SJCRH30 (cell line): Measurements from ENCODE around the gene CLDN5. TPM values are rescaled to one million over a fixed set of nuclear protein-coding genes. Genes with fewer than 3 reads are reported as not detected.
"Not testable (repeated sequence)": the region's sequence is repeated elsewhere in the genome, so short reads cannot be mapped to it uniquely, and the experiment has no call there.

ENCODE experiments used
- DNase-seq, 2 experiments: peaks; one replicate each; pipeline ENCODE4 v3.0.0-alpha.2; 2015 to 2020
- H3K27ac ChIP-seq: fragments of 250-450 bp; sonication (Bioruptor Pico); 2 replicates; pipeline ENCODE4 v1.5.1; 2020; ENCODE audit warnings: mild to moderate bottlenecking, moderate library complexity
- H3K27me3 ChIP-seq: fragments of 250-450 bp; sonication (Bioruptor Pico); 2 replicates; pipeline ENCODE4 v1.5.1; 2020; ENCODE audit warnings: mild to moderate bottlenecking, moderate library complexity
- H3K36me3 ChIP-seq: fragments of 250-450 bp; sonication (Bioruptor Pico); 2 replicates; pipeline ENCODE4 v1.5.1; 2020; ENCODE audit warnings: mild to moderate bottlenecking, moderate library complexity
- H3K4me1 ChIP-seq: fragments of 250-450 bp; sonication (Bioruptor Pico); 2 replicates; pipeline ENCODE4 v1.5.1; 2020; ENCODE audit warnings: mild to moderate bottlenecking, moderate library complexity
- H3K4me3 ChIP-seq: fragments of 250-450 bp; sonication (Bioruptor Pico); 2 replicates; pipeline ENCODE4 v1.5.1; 2020; ENCODE audit warnings: mild to moderate bottlenecking, moderate library complexity
- H3K9me3 ChIP-seq: fragments of 250-450 bp; sonication (Bioruptor Pico); replicated peaks from 2 replicates; pipeline ENCODE4 v1.5.1; 2020; ENCODE audit warnings: mild to moderate bottlenecking, moderate library complexity
- total RNA-seq: library from RNA; depleted of rRNA; stranded (reverse); fragments of >200 nt; shearing (Covaris generic); gene quantifications from 2 replicates; pipeline ENCODE4 v1.2.3, GENCODE V29; 2014

Gene CLDN5
- total RNA-seq, 1 experiment from 2014 or later = 0.04 TPM

DNA sequence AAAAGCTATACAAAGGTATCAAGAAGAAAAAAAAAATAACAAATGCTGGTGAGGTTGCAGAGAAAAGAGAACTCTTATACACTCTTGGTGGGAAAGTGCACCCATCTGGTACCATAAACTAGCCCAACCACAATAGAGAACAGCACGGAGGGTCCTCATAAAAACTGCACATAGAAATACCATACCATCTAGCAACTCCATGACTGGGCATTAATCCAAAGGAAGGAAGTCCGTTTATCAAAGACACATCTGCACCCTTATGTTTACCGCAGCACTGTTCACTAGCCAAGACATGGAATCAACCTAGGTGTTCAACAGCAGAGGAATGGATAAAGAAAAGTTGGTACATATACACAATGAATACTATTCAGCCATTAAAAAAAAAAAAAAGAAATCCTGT is 10.8 kb upstream of the CLDN5 start:
- no peaks in the 10 kb centered on the region for H3K4me1 ChIP-seq
- H3K36me3 ChIP-seq = no peaks in the 10 kb centered on the region
- H3K27ac ChIP-seq = no peak overlapping the region
- H3K27me3 ChIP-seq = no peaks in the 10 kb centered on the region
- DNase-seq = no peak
- H3K4me3 ChIP-seq = no peak overlapping the region
- no peaks in the 10 kb centered on the region for H3K9me3 ChIP-seq

DNA sequence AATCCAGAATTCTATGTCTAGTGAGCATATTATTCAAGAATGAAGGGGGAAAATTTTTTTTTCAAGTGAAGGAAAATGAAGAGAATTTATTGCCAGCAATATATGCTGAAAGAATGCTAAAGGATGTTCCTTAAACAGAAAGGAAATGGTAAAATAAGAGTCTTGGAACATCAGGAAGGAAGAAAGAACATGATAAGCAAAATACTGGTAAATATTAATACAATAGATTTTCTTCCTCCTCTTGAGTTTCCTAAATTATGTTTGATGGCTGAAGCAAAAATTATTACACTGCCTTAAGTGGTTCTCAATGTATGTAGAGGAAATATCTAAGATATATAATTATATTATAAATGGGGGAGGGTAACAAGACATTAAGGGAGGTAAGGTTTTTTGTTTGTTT is 9.6 kb upstream of the CLDN5 start:
- Histone ChIP-seq H3K4me3 (no peak overlapping the region), H3K27ac (no peak overlapping the region), H3K27me3 (no peaks in the 10 kb centered on the region), H3K4me1 (peaks cover 3% of the 10 kb centered on the region; the same call in 1 of the 2 replicates), H3K9me3 (no peaks in the 10 kb centered on the region), H3K36me3 (no peaks in the 10 kb centered on the region)
- no peak for DNase-seq

DNA sequence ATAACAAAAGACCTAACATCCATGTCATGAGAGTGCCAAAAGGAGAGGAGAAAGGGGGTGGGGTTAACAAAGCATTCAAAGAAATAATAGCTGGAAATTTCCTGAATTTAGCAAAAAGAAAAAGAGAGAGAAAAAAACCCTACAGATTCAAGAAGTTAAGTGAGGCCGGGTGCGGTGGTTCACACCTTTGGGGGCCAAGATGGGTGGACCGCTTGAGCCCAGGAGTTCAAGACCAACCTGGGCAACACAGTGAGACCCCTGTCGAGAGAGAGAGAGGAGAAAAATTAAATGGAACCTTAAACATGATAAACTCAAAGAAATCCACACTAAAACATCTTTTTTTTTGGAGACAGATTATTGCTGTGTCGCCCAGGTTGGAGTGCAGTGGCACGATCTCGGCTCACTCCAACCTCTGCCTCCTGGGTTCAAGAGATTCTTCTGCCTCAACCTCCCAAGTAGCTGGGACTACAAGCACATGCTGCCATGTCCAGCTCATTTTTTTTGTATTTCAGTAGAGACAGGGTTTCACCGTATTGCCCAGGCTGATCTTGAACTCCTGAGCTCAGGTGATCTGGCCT is 8.9 kb upstream of the CLDN5 start:
- Histone ChIP-seq H3K36me3 (no peaks in the 10 kb centered on the region), H3K4me1 (peaks cover 11% of the 10 kb centered on the region), H3K4me3 (no peak overlapping the region), H3K9me3 (no peaks in the 10 kb centered on the region), H3K27ac (no peak overlapping the region), H3K27me3 (no peaks in the 10 kb centered on the region)
- DNase-seq = no peak

GRCh38 chr22:19531327-19531726 is 7.1 kb upstream of the CLDN5 start:
- not testable (repeated sequence) for H3K36me3 ChIP-seq, H3K4me3 ChIP-seq, H3K9me3 ChIP-seq, DNase-seq, H3K27me3 ChIP-seq, H3K27ac ChIP-seq
- H3K4me1 ChIP-seq = peaks cover 29% of the 10 kb centered on the region

DNA sequence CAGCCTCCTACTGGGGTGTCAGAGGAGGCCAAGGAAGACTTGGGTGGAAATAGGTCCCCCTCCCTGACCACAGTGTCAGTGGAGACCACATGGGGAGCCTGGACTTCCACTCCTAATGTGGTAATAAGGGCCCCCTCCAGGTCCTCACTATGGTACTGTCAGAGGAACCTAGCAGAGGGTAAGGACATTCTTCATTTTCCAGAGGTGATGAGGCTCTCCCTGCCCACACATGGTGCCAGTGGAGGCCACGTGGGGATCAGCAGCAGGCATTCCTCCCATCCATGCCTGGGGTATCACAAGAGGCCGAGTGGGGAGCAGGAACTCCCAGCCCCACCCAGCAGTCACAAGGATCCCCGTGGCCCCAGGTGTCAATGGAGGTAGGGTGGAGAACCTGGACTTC is 6.5 kb upstream of the CLDN5 start:
- no peak for DNase-seq
- no peak overlapping the region for H3K4me3 ChIP-seq
- H3K27me3 ChIP-seq = no peaks in the 10 kb centered on the region

DNA sequence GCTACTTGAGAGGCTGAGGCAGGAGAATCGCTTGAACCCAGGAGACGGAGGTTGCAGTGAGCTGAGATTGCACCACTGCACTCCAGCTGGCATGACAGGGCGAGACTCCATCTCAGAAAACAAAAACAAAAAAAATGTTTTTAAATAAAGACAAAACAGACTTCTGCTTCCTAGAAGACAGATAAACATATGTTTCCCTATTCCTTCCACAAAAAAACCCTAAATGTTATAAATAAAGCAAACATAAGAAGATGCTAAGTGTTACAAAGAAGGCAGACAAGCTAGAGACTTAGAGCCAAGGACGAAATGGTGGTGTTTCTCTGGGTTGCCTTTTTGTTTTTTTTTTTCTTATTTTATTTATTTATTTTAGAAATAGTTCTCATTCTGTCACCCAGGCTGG is 5.6 kb upstream of the CLDN5 start:
- DNase-seq = no peak
- no peaks in the 10 kb centered on the region for H3K9me3 ChIP-seq
- no peak overlapping the region for H3K4me3 ChIP-seq
- no peaks in the 10 kb centered on the region for H3K27me3 ChIP-seq
- peaks cover 35% of the 10 kb centered on the region for H3K4me1 ChIP-seq
- no peaks in the 10 kb centered on the region for H3K36me3 ChIP-seq
- H3K27ac ChIP-seq = no peak overlapping the region

More for the DNA sequence above, 6.5 kb upstream of the CLDN5 start:
- H3K4me1 ChIP-seq = peaks cover 35% of the 10 kb centered on the region
- no peaks in the 10 kb centered on the region for H3K9me3 ChIP-seq
- no peak overlapping the region for H3K27ac ChIP-seq
- no peaks in the 10 kb centered on the region for H3K36me3 ChIP-seq

DNA sequence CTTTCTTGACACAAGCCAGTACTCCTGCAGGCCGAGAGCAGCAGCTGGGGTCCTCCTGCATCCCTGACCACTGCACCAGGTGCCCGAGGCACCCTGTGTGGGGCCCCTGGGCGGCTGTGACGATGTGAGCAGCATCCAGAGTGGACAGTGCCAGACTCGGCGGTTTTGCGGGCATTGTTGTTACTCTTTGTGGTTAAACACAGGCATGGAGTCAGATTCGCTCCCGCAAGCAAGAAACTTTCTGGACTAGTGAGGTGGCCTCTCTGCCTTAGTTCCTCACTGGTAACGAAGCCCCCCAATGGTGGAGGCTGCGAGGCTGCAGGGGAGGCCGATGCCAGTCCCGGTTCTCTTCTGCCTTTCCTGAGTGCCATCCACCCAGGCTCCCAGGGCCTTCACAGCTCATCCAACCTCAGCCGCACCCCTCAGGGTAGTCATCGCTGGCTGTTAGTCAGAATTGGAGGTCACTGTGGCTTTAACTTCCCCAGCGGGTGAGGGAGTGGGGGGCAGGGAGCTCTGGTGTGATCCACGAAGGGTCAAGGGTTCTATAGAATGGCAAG is 3.7 kb upstream of the CLDN5 start:
- H3K9me3 ChIP-seq = no peaks in the 10 kb centered on the region
- H3K36me3 ChIP-seq = no peaks in the 10 kb centered on the region
- peak overlapping the region; percentile 3; the same call in 1 of the 2 replicates for H3K4me3 ChIP-seq
- H3K27me3 ChIP-seq = no peaks in the 10 kb centered on the region
- DNase-seq = peak; percentile 86
- peaks cover 35% of the 10 kb centered on the region for H3K4me1 ChIP-seq
- H3K27ac ChIP-seq = peak overlapping the region; percentile 73

DNA sequence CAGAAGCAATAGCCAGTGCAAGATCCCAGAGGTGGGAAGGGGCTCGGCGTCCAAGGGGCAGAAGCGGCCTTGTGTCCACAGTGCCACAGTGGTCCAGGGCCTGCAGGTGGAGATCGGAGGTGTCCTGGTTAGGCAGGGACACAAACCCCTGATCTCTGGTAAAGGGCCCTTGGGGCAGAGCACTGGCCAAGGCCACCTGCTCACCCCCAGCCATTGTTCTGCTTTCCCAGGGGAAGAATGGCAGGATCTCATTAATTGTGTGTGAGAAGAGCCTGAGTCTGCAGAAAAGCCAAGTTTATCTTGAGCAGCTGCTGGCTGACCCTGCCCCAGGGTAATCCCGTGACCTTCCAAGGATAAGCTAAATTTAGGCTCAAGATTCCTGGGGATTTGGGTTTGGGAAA is 3.1 kb upstream of the CLDN5 start:
- H3K9me3 ChIP-seq = no peaks in the 10 kb centered on the region
- H3K4me3 ChIP-seq = no peak overlapping the region
- H3K4me1 ChIP-seq = peaks cover 35% of the 10 kb centered on the region
- no peaks in the 10 kb centered on the region for H3K27me3 ChIP-seq
- H3K36me3 ChIP-seq = no peaks in the 10 kb centered on the region
- DNase-seq = peak; percentile 82 to 87
- peak overlapping the region; percentile 73 for H3K27ac ChIP-seq

DNA sequence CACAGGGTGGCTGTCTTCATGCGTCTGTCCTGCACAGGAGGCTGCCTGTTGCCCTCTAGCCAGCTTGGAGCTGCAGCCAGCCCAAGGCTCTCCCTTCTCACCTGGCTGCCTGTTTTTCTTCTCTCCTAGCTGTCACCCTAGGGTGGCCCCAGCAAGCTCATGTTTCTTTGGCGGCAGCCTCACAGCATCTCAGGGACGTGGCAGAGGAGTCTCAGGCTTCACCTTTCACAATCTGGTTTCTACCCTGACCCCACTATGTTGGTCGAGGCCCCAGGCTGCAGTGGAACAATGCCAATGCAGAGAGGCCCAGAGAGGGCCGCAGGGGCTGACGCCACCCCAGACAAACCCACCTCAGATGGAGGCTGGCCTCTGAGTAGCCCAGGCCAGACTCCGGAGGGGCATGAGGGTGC is 2.5 kb upstream of the CLDN5 start:
- no peaks in the 10 kb centered on the region for H3K36me3 ChIP-seq
- H3K4me1 ChIP-seq = peaks cover 35% of the 10 kb centered on the region
- peak overlapping the region; percentile 73 for H3K27ac ChIP-seq
- H3K4me3 ChIP-seq = no peak overlapping the region
- H3K27me3 ChIP-seq = no peaks in the 10 kb centered on the region
- DNase-seq = no peak
- no peaks in the 10 kb centered on the region for H3K9me3 ChIP-seq

- Histone ChIP-seq H3K4me1 (peaks cover 35% of the 10 kb centered on the region), H3K9me3 (no peaks in the 10 kb centered on the region), H3K27me3 (no peaks in the 10 kb centered on the region), H3K4me3 (no peak overlapping the region), H3K36me3 (no peaks in the 10 kb centered on the region), H3K27ac (no peak overlapping the region; the same call in 1 of the 2 replicates)
- DNase-seq = no peak
Measured at GRCh38 chr22:19526076-19526701, 2.0 kb upstream of the CLDN5 start.

DNA sequence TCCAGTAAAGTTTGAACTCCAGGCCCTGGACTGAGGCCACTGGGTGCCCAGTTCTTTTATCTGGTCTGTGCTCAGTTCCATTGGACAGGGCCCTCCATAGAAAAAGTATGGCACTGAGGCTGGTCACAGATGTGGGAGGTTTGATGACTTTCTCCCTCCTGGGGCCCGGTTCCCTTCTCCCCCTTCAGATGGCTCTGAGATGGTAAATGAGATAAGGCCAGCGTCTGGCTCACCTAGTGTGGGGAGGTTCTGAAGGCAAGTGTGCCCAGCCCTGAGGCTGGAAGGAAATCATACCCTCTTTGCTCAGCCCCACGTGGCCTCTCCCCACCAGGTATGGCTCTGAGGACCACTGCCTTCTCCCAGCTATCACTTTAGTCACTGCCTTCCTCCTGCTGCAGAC is 1.5 kb upstream of the CLDN5 start:
- H3K27me3 ChIP-seq = no peaks in the 10 kb centered on the region
- H3K9me3 ChIP-seq = no peaks in the 10 kb centered on the region
- no peak overlapping the region for H3K4me3 ChIP-seq
- DNase-seq = no peak
- no peak overlapping the region for H3K27ac ChIP-seq
- H3K36me3 ChIP-seq = no peaks in the 10 kb centered on the region
- peaks cover 35% of the 10 kb centered on the region for H3K4me1 ChIP-seq

DNA sequence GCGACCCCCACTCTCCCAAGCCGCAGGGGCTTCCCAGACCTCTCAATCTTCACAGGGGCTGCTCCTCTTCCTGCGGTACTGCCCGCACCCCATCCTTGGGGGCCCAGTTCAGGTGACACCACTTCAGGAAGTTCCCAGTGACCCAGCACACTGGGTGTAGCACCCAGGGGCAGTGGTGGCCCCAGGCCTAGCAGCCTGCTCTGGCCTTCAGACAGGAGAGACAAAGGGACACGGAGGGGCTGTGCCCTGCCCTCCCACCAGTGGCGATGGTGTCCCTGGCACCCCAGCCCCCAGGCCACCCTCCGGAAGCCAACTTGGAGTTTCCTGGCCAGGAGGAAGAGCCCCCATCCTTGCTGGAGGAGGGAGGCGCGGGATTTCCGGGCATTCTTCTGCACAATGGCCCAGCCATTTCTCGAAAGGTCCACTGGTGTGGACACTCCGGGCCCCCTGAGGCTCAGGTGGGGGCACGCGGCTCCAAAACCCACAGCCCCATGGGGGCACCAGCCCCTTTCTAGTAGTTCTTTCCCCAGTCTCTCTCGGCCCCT is 978 bp upstream of the CLDN5 start:
- Histone ChIP-seq H3K4me1 (peaks cover 35% of the 10 kb centered on the region), H3K27me3 (no peaks in the 10 kb centered on the region), H3K36me3 (no peaks in the 10 kb centered on the region), H3K9me3 (no peaks in the 10 kb centered on the region), H3K4me3 (no peak overlapping the region), H3K27ac (no peak overlapping the region)
- no peak for DNase-seq

DNA sequence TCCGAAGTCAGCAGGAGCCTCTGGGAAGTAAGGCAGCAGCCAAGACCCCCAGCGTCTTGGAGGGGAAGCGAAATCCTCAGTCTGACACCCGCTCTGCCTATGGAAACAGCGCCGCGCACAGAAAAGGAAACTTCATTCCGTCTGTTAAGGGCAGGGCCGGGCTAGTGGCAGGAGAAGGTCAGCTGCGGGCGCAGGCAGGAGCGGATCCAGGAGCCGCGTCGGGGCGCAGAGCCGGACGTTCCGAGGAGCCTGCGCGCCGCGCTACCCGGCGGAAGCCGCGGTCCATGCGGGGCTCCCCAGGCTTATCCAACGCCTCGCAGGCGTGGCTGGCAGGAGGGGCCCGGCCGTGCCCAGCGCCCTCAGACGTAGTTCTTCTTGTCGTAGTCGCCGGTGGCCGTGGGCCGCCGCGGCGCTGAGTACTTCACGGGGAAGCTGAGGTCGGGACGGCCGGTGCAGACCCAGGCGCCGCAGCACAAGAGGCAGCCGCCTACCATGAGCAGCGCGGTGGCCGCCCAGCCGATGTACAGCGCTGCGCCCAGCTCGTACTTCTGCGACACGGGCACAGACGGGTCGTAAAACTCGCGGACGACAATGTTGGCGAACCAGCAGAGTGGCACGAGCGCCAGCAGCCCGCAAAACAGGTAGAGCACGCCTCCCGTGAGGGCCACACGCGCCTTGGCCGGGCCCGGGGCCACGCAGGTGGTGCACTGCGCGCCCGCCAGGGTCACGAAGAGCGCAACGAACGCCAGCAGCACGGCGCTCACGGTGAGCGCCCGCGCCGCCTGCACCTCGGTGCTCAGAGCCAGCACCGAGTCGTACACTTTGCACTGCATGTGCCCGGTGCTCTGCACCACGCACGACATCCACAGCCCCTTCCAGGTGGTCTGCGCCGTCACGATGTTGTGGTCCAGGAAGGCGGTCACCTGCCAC is 705 bp downstream of the CLDN5 start:
- H3K4me1 ChIP-seq = peaks cover 28% of the 10 kb centered on the region
- no peaks in the 10 kb centered on the region for H3K9me3 ChIP-seq
- DNase-seq = no peak
- H3K27ac ChIP-seq = no peak overlapping the region
- H3K4me3 ChIP-seq = no peak overlapping the region
- H3K27me3 ChIP-seq = no peaks in the 10 kb centered on the region
- no peaks in the 10 kb centered on the region for H3K36me3 ChIP-seq

- Histone ChIP-seq H3K4me3 (no peak overlapping the region), H3K4me1 (peaks cover 22% of the 10 kb centered on the region), H3K27me3 (no peaks in the 10 kb centered on the region), H3K36me3 (no peaks in the 10 kb centered on the region; the same call in 1 of the 2 replicates), H3K27ac (no peak overlapping the region), H3K9me3 (no peaks in the 10 kb centered on the region)
- no peak for DNase-seq
Measured at GRCh38 chr22:19522881-19523239, 1.4 kb downstream of the CLDN5 start.
